ENCODE data around the gene ABLIM1.
A peak's percentile ranks its signal among the peaks of the same experiment; 100 is the strongest.

The ABLIM1 gene

DNA sequence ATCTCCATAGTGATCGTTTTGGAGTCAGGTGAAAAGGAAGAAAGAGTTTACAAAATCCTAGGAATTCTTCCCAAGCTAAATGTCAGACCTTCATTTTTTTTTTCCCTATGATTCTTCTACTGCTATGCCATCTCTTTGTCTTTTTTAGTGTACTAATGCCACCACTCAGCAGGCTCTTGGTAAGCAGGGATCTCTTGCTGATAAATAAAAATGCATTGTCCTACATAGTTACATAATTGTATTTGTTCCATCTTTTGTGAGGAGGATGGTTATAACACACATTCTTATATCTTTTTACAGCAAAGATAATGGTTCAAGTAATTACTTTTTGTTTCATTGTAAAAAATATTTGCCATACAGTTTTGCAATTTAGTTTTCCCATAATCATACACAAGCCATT is 217.0 kb downstream of the ABLIM1 start:
- no peak for DNase-seq

DNA sequence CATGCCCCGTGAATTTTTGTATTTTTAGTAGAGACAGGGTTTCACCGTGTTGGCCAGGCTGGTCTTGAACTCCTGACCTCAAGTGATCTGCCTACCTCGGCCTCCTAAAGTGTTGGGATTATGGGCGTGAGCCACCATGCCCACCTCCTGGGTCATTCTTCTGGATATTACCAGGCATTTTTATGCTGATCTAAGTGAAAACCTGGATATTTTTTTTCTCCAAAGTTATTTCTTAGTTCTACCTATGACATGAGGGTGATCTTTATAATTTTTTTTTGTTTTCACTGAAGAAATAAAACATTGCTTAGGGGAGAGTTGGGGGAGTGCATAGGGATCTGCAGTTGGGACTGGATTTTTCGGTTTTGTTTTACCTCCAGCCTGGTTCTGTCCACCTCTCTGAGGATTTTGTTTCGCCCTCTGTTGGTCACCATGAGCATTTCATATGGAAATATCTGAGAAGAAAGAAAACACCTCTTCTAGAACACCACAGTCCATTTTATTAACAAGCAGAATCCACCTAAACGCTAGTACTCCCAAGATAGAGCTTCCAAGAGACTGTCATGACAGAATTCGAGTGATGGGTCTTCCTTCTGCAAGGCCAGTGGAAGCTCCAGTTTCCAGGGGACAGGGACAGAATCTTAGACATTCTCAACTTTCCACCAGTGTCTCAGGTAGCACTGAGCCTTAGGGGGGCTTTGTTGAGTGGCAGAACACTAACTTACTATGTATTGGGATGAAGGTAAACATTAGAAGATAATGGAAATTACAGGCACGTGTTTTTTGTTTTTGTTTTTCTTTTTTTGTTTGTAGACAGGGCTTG is 220.4 kb downstream of the ABLIM1 start:
- peak; percentile 39 for DNase-seq

DNA sequence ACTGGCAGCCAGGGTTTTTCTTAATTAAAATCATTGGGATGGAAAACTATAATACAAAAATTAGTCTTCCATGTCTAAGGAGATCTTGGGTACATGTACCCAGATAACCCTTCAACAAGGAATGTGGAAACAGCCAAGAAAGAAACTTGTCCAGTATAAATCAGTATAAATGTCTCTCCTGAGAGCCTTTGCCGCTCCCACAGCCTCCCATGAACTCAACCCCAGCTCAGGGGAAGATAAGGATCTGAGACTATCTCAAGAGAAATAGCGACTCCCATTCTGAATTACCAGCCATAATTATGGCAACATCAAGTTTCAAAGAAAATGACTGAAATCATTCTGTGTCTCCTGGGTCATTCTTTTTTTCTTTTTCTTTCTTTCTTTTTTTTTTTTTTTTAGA is 221.1 kb downstream of the ABLIM1 start:
- DNase-seq, result no peak

DNA sequence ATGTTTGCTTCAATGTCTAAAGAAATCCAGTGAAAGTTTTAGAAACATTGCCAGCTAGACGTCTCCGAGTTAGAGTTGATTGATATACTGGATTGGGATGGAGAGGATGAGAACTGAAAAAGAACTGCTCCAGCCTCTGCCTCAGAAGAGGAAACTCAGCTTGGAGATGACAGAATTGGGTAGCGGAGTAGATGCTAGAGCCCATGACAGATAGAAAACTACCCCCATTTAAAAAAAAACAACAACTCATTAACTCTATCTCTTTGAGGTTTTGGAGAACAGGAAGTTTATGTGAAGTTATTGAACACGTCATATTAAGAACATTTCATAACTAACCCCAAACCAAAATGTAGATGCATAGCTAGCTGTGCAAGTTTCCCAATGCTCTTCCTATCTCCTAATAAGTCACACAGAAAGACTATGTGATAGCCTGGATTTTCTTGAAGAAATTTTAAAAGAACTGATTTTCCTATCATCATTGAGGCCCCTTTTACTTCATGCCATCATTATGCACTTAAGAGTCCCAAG is 225.4 kb downstream of the ABLIM1 start:
- DNase-seq, result peak; percentile 61

DNA sequence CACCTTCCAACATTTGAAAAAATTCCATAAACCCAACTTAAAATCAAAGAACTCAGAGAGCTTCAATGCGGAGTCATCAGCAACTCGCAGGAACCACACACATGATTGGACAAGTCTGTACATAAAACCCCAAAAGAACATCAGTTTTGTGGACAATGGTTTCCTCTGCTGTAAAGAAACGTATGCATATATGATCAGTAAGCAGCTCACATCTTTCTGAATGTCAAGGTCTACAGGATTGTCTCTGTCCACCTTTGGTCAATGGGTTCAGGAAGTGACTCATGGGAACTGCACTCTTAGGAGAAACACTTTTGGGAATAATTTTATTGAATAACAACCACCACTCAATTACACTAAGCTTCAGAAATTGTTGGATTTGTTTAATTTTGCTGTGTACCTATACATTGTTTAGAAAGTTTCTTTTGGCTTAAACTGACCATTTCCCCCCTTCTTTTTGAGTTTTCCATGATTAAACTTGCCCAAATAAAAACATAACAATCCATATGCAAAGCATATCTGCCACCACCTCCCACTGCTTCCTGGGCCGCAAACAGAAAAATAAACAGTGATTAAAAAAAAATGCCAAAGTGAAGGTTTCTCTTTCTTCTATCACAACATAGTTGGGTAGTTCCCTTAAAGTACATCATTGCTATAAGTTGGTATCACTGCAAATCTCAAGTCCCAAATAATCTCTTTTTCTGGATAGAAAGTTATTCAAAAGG is 226.5 kb downstream of the ABLIM1 start:
- DNase-seq, result no peak

DNA sequence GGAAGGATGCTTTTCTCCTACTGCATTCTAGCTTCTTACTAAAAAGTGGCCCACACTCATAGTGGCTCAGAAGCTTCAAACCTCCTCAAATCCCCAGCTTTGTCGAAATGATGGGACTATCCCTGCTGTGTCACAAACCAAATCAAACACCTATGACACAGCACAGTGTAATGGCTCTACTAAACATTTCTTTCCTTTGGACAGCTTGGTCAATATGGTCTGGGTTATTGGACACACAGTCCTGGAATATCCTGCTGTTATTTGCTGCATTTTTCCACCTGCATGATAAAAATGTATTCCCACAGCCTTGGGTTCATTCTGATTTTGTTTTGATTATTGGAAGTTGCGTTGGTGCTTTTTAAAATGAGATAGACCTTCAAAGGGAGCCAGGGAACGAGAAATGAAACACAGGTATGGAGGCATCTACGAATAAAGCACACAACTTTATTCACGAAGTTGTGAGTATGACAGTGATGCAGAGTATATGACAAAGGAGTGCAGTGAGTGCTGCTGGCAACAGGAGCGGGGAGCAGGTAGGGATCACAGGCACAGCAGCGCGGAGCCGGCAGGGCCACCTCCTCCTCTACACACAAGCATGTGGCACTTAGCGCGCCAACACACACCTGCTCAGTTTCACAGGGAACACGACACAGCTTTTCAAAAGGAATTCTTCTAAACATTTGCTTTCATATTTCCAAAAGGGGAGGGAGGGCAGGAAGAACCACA is 227.2 kb downstream of the ABLIM1 start:
- DNase-seq, result no peak

DNA sequence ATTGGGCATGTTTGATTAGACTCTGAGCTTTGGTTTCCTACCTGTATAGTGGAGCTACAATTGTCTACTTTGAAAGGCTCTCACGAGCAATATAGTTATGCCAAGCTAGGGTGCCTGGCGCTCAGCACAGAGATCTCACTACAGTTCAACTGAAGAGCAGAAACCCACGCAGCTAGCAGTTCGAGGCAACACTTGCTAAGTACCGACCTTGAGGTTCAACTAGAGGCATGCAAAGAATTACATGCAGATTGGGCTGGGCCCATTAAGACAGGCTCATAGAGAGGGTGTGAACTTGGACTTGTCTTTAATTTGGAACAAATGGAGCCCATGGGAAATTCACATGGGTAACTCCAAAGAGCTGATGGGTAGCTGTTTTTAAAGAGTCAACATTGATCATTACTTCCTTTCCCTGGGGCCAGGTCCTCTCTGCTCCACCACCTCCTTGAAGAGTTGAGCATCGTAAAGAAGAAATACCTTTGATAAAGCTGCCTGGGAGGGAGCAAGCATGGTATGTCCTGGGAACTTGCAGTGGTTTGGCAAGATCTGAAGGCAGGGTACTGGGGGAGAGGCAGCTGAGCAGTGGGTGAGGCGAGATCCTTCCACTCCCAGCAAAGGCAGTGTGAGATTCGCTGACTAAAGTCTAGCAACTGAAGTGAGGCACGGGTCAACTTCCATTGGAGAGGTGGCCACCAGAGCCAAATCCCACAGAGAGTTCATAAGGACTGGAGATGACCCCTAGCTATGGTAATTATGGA is 228.3 kb downstream of the ABLIM1 start:
- no peak for DNase-seq

DNA sequence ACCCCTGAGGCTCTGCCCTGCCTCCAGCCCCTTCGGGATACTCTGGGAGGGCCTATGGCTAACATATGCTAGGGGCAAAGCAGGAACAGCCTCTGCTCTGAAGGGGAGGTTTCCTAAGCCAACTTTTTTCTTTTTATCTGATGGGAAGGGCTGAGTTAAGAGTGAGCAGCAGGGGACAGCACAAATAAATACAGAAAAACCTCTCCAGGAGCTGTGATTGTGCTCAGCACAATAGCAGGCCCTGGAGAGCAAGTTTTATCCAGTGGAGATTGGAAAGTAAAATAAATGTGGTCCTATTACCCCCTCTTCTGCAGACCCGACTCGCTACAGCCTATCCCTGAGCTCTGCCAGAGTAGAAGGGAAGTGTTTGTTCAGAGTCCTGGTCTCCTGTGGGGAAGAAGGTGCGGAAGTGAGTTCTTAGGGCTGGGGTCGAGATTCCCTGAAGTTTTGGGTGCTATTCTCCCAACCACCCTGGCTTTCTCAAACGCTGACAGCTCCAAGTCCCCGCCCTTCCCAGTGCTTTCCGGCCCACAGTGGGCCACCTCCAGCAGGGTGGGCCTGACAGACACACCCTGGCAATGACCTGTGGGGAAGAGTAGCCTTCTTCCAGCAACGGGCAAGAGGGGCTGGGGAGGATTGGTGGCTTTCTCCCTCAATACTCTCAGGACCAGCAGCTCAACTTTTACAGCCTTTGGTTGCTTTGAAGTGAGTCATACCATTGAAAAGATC is 230.8 kb downstream of the ABLIM1 start:
- no peak for DNase-seq

DNA sequence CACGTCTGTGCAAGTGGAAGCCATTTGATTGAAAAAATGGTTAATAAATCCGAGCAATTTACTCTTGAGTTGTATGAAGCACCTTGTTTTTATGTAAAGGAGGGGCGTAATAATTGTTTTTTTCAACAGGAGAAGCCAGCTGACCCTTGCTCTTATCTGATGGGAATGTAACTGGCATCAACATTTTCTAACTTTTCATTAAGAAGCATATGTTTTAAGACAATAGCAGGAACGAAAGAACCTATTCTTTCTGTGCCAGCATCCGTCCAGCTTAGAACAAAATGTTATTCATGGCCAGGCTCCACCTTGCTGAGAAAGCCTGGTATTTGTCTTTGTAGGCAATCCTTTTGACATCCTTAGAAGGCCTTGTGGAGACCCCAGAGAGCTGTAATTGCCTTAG is 231.6 kb downstream of the ABLIM1 start:
- no peak for DNase-seq

DNA sequence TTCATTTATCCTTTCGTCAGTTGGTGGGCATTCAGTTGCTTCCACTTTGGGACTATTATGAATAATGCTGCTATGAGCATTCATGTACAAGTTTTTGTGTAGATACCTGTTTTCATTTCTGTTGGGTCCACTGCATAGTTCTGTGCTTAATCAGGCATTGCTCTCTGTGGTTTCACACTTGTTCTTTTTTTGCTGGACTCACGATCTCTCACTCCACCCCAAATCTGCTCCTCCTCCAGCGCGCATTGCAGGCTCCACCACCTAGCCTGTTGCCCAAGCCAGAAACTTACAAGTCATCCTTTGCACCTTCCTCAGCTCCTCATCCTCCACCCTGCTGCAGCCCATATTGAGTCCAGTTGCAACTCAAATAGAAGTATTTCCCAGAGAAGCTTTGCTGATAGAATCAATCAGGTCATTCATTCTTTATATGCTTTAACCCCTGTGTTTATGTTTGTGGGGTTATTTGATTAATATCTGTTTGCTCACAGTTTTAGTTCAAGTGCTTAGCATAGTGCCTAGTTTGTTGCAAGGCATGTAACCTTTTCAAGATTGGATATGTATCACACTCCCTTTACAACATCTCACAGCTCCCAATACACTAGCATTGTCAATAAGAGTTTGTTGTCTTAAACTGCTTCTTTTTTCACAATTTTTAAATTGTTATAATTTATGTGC is 237.1 kb downstream of the ABLIM1 start:
- no peak for DNase-seq

DNA sequence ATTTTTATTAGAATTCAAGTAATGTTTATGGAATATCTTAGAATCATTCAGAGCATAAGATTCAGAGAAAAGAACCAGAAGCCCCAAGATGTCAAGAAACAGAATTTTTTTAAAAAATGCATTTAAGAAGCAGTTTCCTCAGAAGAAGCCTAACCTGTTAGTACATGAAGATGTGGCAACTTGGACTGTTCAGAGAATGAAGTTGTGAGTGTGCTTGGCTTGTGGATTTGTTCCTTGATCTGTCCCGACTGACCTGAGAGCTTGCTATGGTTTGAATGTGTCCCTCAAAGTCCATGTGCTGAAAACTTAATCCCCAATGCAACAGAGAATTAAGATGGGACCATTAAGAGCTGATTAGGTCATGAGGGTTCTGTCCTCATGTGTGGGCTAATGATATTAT is 240.0 kb downstream of the ABLIM1 start:
- no peak for DNase-seq

DNA sequence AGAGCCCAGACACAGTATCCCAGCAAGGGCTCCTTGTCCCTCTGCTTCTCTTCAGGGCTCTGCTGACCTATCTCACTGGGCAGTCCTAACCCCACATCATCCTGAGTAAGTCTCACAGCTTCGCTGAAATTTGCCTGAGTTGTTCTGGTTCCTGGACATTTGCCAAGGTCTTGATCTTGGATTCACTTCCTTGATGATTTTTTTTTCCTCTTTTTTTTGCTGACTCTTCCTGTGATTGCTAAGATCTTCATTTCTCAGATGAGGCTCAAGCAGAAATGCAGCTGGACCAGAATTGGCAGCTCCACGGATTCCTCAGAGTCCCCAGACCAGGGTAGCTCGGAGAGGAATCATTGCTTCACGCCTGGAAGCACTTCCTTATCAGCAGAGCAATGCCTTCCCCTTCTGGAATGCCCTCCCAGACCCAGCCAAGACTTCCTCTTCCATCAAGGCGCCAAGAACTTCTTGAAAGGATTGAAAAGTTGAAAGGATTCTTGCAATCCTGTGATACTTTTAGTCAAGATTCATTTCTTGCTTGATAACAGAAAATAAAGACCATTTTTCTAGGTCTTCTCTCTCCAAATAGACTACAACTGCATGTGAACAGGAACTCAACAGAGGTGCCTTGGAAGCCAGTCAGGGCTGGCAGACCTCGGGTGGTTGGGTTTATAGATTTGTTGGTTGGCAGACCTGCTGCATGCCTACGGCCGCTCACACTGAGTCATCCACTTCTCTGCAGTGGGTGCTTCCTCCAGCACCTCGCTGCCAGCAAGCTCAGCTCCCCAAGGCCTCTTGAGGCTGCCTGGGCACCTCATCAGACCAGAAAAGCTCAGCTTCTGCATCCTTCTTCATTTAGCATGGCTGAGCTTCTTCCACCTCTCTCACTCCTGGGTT is 244.9 kb downstream of the ABLIM1 start:
- DNase-seq, result peak; percentile 53

DNA sequence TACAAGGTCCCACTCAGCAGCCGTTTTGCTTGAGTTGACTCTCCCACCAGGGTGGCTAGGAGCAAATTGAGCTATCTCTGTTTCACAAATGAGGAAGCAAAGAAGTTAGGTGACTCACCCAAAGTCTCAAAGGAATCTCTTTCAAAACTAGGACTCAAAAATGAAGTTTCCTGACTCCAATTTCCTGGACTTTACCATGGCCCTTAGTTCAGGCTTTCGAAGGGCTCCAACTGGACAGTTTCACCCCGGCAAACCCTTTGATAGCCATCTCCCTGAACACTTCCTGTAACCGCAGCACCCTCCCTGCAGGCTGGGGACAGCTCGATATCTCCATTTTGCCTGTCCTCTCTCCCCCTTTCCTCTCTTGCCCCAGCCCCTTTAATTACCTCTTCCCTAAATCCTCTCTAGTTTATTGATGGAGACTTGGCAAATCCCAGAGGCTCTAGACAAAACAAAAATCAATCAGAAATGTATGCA is 249.1 kb downstream of the ABLIM1 start:
- peak; percentile 47 for DNase-seq

DNA sequence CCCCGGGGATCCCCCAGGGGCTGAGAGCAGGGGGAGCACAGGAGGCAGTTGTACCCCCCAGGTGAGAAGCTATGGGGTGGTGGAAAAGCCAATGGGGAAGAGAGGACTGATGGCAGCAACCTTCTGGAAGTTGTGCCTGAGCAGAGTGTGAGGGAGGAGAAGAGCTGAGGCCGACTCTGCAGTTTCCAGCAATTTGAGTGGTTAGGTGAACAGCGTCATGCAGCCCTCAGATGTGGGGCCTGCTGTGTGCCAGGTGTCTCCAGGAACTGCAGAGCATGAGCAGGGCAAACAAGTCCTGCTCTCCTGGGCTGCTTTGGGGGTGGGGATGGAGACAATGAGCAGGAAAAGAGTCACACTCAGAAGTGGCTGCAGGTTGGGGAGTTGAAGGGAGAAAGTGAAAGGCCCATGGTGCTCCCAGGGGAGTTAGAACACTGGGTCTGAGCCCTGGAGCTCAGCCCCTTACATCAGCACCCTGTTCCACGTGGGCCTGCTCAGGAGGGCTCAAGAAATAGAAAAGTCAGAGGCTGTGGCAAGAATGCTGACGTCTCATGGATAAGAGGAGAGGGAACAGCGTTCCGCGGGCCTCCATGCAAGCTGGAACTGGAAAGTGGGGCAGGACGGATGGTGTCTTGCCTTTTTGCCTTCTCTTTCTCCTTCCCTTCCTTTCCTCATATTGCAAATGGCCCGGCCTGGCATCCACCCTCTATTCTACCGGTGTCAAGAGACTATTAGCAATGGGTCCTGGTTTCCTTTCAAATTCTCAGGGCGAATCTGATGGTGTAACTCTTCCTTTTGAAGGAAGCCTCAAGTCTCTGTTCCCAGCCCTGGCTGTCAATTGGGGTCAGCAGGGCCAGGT is 249.7 kb downstream of the ABLIM1 start:
- DNase-seq, result no peak

DNA sequence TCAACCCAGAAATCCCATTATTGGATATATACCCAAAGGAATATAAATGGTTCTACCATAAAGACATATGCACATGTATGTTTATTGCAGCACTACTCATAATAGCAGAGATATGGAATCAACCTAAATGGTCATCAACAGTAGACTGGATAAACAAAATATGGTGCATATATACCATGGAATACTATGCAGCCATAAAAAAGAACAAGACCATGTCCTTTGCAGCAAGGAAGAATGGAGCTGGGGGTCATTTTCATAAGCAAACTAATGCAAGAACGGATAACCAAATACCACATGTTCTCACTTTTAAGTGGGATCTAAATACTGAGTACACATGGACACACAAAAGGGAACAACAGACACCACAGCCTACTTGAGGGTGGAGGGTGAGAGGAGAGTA is 251.6 kb downstream of the ABLIM1 start:
- DNase-seq, result no peak

DNA sequence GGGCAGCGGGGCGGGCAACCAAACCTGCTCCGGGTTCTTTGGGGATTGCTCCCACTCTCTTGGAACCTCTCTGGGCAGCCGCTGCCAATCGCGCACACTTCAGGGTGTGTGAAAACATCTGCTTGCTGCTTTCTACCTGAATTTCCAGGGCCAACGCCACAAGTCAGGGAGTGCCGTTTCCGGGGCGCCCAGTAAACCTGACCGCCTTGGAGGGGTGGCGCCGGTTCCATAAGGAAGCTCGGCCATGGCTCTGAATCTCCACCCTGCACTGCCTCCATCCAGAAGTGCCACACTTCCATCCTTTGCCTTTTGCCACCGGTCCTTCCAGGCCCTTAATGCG is 253.1 kb downstream of the ABLIM1 start:
- no peak for DNase-seq

DNA sequence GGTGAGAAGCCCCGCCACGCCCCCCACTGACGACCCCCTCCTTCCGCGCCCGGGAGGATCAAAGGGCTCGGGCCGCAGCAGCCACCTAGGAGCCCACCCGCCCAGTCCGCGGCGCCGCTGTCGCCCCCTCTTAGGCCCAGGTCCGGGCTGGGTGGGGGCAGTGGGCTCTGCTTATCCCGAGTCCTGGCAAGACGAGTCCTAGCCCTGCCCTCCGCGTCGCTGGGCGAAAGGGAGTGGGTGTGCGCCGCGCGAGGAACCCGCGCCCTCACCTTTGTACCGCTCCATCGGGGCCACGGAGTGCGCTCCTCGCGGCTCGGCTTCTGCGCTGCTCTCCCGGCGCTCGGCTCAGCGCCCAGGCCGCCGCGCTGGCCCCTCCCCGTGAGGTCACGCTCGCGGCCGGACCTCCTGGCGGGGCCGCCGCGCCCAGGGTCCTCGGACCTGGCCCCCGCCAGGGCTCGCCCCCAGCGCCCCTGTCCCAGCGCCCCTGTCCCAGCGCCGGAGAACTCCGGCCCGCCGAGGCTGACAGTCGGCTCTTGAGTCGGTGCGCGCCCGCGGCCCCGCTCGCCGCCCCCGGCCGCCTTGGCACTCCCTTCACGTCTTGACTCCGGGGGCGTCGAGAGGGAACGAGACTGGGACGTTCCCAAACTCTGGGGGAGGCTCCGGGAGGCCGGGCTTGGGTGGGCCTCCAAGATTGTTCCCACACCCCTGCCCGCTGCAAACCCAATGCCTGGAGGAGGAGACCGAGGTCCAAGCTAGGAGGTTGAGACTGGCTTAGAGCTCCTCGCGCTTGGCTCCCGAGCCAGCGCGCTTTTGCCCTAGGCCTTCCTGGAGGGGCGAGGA is 253.7 kb downstream of the ABLIM1 start, which contains the start of gene AFAP1L2:
Gene AFAP1L2 (minus strand): TSS at position 332 of the 840 bp plus-strand sequence. CDS start 47 bp downstream, at position 285.
- peak; percentile 24 for DNase-seq

DNA sequence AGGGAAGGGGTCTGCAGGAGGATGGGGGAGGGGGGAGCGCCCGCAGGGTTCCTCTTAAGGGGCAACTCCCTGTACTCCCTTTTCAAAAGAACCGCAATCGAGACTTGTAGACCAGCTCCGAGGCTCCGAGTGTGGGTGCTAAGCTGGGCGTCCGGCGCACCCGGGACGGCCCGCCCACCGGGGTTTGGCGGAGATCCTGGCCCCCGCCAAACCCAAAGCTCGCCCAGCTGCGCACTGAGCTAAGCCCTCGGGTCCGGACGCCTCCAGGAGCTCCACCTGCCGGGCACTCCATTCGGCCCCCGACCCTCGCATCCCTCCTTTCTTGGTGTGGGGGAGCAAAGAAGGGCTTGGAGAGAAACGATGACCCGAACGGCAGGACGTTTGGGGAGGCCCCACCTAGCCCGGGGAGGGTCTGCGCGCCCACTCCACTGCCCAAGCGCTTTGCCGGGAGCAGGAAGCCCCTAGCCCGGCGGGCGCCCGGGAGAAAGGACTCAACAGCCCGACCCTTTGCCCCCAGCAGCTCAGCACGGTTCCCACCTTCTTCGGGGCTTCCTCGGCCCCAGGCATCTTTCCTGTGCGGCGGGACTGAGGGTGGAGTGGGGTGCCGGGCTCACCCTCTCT is 254.4 kb downstream of the ABLIM1 start:
- peak; percentile 17 for DNase-seq
